HG03342 (cell line): ENCODE measurements around the gene PUM2.

Experiments used
- ATAC-seq: cut with Tn5 transposase; IDR thresholded peaks from one replicate; pipeline ENCODE4 v1.9.1; 2021; ENCODE audit warnings: mild to moderate bottlenecking, moderate library complexity; ENCODE audit not compliant: unreplicated experiment

PUM2 gene

DNA sequence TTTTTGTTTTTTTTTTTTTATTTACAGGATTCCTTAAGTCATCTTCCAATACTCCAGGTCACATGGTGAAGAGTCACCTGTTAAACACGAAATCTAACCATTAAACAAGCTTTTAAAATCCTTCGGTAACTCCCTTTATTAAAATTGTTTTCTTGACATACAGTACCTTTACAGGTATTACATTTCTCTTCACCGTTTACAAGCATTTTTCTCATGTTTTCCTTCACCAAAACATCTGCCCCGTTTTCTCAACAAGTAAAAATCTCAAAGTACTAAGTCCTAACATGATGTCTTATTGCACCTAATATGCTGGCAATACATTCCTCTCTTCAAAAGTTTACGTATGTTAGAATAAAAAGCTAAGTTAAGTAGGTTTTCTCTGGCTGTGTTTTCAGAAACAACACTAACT lies 1.1 kb downstream of the PUM2 start:
- no peak for ATAC-seq

DNA sequence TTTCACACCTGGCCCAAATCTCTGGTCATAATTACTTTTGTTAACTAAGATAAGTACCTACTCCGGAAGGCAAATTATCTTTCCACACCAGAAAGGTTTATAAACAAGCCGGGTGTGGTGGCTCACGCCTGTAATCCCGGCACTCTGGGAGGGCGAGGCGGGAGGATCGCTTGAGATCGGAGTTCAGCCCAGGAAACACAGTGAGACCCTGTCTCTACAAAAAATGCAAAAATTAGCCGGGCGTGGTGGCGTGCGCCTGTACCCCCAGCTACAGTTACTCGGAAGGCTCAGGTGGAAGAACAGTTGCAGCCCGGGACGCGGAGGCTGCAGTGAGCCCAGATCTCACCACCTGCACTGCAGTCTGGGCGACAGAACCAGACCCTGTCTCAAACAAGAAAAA lies 2.1 kb downstream of the PUM2 start:
- no peak for ATAC-seq

DNA sequence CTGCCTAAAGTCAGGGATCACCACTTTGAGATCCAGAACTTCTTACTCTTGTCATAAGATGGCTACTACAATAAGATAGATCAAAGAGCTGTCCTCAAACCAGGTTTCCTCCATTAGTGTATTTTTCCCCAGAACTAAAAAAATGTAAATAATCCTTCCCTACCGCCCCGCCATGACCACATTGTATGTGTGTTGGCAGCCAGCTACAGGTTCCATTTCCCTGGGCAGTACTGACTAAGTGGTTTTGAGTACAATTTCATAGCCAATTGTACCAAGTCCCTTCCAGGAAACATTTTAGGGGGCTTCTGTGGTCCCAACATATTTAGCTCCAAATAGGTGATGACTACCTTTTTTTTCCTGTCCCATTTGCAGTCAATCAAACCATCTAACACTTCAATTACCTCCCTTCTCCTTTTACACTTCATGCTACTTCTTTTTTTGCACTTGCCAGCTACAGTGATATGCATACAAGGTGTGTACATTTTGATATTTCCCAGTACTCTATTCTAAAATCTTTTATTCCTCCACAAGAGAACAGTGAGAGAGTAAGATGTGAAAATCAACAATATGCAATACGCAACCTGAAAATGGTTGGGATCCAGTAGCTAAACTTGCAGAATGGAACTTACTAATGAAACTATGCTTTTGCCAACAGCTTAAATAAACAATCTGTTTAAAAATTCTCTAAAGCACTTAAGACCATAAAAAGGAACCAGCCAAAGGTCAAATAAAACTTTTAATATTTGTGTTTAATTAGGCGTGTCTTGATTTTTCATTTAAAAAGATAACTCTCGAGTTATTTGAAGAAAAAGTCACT lies 3.9 kb downstream of the PUM2 start:
- ATAC-seq, result no peak

DNA sequence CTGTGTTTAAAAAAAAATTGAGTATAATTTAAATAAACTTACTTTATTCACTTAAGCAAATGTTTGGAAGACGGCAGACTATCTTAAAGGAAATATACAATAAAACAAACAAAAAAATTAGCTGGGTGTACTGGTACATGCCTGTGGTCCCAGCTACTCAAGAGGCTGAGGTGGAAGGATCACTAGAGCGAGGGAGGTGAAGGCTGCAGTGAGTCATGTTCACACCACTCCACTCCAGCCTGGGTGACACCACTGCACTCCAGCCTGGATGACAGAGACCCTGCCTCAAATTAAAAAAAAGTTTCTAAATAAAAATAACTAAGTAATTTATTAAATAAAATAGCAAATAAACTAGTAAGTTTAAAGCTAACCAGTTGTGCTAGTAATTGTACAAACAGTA lies 7.5 kb downstream of the PUM2 start:
- no peak for ATAC-seq

DNA sequence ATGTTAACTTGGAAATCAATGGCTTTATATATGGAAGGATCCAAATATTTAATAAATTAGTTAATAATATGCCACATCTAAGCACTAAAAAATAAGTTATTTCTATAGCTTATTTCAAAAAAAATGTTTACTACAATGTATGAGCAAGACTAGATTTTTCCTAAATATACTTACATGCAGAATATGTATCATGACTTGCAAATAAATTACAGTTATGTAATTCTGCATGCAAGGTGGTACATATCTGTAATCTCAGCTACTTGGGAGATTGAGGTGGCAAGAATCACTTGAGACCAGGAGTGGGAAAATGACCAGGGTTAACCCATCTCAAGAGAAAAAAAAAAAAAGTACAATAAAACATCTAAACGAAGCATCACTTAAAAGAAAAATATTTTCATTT lies 11.6 kb downstream of the PUM2 start:
- no peak for ATAC-seq

DNA sequence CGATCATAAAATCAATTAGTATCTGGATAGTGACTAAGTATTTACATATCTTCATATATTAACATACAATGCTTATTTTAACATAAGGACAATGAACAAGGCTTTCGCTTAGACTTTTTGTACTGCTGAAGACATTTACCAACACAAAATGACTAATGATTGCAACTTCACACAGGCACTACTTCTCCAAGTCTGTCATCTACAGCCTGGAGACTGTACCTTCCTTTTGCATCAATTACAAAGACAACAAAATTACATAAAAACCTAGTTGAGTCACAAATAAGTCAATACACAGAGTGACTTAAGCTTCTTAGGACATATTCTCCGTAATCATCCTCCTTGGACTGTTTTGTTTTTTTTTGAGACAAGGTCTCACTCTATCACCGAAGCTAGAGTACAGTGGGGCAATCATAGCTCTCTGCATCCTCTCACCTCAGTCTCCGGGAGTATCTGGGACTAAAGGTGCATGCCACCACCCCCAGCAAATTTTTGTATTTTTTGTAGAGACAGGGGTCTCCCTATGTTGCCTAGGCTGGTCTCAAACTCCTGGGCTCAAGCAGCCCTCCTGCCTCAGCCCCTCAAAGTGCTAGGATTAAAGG lies 15.9 kb downstream of the PUM2 start:
- no peak for ATAC-seq

DNA sequence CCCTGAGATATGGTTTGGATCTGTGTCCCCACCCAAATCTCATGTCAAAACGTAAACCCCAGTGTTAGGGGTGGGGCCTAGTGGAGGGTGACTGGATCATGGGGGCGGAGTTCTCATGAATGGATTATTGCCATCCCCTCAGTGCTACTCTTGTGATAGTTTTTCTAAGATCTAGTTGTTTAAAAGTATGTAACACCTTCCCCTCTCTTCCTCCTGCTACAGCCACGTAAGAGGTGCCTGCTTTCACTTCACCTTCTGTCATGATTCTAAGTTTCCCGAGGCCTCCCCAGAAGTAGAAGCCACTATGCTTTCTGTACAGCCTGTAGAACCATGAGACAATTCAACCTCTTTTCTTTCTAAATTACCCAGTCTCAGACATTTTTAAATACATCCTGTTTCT lies 16.9 kb downstream of the PUM2 start:
- ATAC-seq, result peak; percentile 57

DNA sequence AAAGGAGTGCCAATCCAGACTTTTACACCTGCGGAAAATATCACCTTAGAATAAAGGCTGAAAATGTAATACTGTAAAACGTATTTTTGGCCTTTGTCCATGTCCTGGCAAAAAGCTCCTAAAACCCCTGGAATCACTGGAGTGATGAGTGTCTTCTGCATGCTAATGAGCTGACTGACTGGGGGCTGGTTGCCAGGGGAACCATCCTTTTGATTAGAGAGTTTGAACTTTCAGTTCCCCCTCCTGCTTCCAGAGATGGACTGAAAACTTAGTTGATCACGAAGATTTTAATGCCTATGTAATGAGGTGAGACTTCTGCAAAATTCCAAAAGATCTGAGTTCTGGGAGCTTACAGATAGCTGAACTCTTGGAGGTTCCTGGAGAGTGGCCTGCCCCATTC lies 20.5 kb downstream of the PUM2 start:
- no peak for ATAC-seq

DNA sequence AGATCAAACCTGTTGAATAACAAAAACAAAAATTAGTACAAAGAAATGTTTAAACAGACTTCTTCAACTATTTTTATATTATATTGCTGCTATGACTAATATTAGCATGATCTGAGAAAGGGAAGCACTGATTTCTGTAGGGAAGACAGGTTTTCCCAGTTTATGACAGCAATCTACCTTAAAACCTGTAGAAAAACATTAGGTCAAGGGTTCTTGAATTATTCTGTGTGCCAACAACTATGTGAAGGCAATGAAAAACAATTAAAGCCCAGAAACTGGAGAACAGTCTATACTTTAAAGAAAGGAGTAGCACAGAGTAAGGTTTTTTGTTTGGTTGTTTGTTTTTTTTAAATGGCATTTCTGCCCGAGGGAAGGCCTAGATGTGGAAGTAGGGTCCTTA lies 23.3 kb downstream of the PUM2 start:
- no peak for ATAC-seq

DNA sequence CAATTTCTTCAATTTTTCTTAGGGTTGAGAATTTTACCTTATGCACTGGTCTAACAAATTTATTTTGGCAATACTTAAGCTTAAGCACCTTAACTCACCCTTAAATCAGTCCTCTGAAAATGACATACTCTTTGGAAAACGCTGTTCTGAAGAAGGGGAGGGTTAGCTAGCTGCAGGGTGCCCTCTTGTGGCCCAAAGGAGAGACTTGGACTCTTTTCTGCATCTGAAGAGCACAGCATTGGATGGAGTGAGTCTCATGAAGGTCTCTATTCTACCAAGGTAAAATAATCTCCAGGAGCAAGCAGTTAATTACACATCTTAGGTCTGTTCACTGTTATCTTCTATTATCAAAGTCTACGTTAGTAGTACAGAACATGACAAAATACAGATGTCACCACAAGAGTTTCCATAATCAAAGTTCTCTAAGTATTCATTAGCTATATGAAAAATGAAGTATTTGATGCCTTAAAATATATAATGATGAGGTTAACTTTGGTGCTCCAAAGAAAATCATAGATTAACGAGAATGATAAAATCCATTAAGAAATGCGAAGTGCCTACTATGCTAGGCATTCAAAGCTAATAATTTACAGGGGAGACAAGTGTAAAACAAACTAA lies 24.4 kb downstream of the PUM2 start:
- no peak for ATAC-seq

DNA sequence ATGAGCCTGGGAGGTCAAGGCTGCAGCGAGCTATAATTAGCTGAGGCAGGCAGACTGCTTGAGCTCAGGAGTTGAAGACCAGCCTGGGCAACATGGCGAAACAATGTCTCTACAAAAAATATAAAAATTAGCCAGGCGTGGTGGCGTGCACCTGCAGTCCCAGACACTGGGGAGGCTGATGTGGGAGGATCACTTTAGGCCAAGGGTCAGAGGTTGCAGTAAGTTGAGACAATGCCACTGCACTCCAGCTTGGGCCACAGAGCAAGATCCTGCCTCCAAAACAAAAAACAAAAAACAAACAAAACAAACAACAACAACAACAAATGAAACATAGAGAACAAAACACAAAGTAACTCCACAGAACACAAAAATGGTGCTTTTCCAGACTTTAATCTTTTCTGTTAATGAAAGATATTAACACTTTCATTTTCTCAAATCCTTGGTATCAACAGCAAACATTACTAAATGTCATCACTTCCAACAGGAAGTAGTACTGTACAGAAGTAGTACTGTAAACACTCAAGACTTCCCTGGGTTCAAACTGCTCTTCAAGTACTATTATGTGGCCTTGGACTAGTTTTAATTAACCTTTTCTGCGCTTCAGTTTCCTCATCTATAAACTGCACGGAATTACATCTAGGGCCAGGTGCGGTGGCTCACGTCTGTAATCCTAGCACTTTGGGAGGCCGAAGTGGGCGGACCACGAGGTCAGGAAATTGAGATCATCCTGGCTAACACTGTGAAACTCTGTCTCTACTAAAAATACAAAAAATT lies 27.9 kb downstream of the PUM2 start:
- ATAC-seq, result no peak

DNA sequence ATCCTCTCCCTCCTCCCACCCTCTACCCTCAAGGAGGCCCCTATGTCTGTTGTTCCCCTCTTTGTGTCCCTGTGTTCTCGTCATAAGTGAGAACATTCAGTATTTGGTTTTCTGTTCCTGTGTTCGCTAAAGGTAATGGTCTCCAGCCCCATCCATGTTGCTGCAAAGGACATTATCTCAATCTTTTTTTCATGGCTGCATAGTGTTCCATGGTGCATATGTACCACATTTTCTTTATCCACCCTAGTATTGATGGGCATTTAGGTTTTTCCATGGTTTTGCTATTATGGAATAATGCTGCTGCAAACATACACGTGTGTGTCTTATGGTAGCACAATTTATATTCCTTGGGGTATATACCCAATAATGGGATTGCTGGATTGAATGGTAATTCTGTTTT lies 33.0 kb downstream of the PUM2 start:
- ATAC-seq, result no peak

DNA sequence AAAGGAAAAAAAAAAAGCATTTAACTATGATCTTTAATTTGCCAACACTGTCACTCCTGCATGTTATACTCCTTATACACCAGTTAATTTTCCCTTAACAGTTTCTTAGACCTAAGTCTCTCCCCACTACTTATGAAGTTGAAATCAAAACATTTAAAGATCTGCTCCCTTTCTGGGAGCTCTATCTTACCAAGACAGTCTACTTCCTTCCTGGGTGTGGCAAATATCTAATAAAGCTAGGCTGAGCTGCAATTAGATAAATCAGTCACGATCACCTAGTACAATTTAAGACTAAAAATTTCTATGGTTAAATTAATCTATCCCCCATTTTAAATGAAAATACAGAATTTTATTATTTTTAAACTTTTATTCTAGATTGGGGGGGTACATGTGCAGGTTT lies 33.4 kb downstream of the PUM2 start:
- ATAC-seq, result no peak

DNA sequence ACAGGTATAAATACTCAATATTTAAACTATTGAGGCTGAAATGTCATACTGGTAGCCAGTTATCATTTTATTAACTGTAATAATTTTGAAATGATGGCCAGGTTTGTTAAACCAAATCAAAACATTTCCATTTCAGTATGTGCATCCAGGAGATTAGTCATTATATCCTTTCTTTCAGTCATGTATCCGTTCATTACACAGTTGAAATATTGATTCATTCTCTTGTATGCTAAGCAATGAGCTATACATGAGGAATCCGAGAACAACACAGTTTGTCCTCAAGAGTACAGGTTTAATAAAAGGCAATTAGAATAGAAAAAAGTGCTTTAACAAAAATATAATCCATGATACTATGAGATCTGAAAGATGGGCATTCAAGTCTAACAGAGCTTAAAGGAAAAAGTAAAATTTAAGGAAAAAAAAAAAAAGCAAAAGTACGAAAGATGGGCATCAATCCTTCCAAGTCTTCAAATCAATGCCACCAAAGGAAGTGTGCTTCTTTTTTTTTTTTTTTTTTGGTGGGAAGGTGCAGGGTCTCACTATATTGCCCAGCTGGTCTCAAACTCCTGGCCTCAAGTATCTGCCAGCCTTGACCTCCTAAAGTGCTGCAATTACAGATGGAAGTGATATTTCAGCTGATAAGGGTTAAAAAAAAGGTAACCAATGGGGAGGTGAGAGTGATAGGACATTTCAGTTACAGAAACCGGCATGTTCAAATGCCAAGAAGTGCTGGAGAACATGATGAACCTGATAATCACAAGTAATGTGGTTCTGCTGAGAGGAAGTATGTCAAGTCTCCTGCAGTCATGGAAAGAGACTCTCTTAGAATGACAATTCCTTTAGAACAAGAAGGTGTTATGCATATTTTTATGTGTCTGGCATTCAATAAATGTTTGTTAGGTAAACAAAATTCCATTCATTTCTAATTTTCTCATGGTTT lies 35.8 kb downstream of the PUM2 start:
- ATAC-seq, result no peak

DNA sequence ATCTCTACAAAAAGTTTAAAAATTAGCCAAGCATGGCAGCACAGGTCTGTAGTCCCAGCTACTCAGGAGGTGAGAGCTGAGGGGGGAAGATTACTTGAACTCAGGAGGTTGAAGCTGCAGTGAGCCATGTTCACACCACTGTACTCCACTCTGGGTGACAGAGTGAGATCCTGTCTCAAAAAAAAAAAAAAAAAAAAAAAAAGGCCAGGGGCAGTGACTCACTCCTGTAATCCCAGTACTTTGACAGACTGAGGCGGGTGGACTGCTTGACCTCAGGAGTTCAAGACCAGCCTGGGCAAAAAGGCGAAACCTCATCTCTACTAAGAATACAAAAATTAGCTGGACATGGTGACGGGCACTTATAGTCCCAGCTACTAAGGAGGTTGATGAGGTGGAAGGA lies 37.0 kb downstream of the PUM2 start:
- ATAC-seq, result no peak

DNA sequence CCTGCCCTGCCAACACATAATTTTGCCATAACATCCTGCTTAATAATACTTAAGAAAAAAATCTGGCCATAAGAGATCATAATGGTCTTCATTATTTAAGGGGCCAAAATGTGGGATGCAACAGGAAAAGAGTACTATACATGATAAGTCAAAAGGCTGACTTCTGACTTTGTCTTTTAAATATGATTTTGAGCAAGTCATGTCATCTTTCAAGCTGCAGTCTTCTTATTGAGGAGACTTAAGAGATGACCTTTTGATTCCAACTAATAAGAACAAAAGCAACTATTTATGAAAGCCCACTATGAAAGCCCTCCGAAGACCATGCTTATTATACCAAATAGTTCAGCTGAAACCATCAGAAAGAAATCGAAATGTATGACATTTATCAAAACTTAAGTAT lies 41.6 kb downstream of the PUM2 start:
- ATAC-seq, result no peak

DNA sequence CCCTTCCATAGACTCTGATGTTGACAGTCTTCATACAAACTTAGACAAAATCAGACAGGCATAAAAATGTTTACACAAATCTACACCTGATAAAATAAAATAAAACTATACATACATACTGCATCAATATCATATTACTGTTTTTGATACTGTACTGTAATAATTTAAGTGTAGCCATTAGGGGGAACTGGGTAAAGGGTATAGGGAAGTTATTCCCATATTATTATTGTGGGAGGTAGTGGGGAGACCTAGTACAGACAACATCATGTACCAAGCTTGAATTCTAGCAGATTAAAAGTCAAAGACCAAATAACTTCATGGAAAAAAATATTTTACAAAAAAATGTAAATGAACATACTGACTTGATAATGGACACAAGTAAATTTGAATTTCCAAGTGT lies 43.3 kb downstream of the PUM2 start:
- no peak for ATAC-seq

DNA sequence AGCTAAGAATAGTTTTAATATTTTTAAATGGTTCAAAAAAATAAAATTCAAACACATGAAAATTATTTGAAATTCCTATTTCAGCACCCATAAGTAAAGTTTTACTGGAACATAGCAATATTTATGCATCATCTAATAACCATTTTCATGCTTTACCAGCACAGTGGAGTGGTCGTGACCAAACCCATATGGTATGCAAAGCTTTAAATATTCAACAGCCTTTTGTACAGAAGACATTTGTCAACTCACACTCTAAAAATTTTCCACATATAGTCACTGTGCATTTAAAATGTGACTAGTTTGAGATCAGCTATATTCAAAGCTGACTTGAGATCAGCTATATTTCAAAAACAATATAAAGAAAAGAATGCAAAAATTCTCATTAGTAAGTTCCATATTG lies 46.2 kb downstream of the PUM2 start:
- no peak for ATAC-seq

DNA sequence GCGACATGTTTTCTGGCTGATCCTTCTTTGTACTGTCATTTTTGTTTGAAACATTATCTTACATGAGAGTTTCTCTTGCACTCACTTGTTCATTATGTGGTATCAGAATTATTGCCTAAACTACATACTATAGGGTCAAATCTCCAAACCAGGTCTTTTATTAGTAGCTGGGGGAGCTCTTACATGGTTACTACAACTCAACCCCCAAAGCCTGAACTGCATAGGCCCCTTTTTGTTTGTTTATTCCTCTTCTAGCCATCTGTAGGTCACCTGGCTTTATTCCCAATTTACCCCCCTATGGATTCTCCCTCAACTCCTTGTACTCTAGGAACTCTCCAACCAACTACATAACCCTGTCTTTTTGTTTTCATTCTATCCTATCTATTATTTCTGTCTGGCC lies 46.7 kb downstream of the PUM2 start:
- no peak for ATAC-seq

DNA sequence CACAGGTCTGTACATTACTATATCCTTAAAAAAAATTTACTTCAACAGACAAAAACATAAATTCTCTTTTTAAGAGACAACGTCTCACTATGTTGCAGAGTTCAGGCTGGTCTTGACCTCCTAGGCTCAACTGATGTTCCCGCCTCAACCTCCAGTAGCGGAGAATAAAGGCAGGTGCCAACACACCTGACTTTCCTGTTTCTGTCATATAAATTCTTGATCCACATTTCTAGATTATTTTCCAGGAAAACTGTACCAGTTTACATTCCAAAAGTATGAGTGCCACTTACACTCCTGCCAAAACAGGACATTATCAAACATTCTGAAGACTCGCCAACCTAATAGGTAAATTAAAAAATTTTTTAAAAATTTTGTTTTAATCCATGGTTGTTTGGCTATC lies 48.6 kb downstream of the PUM2 start:
- ATAC-seq, result no peak

DNA sequence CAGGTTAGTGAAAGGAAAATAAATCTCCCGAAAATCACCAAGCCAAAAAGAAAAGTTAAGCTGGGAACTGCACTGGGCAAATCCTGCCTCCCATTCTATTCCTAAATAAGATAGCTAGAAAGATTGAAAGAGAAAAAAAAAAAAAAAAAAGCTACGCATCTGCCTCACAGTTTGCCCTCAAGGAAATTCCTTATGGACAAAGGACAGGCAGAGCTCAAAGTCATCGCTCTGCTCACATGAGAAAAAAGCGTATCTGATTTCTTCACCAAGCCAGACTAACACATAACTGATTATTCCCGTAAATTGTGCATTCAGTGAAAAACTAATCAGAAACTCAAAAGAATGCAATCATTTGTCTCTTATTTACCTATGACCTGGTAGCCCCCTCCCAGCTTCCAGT lies 50.0 kb downstream of the PUM2 start:
- no peak for ATAC-seq
